Measurements from ENCODE around the gene ADGRA3.

DNA sequence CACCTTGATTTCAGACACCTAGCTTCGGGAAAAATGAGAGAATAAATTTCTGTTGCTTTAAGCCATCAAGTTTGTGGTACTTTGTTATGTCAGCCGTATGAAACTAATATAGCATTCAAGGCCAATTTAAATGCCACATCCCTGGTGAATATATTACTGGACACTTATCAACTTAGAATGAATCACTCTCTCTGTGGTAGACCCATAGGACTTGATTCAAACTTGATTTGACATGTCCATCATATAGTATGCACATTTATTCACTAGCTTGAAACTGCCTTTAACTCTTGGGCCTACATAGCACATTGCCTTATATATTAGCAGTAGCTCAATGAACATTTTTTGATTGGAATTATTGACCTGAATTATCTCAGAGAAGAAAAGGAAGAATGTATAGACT, 172.3 kb downstream of the ADGRA3 start:
- no peak for TF ChIP-seq EZH2 (IDR thresholded peaks at IDR 0.05)
- TF ChIP-seq POLR2AphosphoS5 (IDR thresholded peaks at IDR 0.05; ENCODE audit: borderline replicate concordance, low read depth, low read length): no peak

Data from SK-N-MC (cell line).